GM12892 (cell line): ENCODE results near the gene ATXN2.

ENCODE experiments used
- POLR2A ChIP-seq: IDR thresholded peaks from 2 replicates; pipeline ENCODE4 v1.6.1; 2011; ENCODE audit warnings: low read depth, low read length, control low read depth
- POLR2AphosphoS5 ChIP-seq: IDR thresholded peaks from 2 replicates; pipeline ENCODE4 v1.6.1; 2011; ENCODE audit warnings: low read depth, low read length, control low read depth

DNA sequence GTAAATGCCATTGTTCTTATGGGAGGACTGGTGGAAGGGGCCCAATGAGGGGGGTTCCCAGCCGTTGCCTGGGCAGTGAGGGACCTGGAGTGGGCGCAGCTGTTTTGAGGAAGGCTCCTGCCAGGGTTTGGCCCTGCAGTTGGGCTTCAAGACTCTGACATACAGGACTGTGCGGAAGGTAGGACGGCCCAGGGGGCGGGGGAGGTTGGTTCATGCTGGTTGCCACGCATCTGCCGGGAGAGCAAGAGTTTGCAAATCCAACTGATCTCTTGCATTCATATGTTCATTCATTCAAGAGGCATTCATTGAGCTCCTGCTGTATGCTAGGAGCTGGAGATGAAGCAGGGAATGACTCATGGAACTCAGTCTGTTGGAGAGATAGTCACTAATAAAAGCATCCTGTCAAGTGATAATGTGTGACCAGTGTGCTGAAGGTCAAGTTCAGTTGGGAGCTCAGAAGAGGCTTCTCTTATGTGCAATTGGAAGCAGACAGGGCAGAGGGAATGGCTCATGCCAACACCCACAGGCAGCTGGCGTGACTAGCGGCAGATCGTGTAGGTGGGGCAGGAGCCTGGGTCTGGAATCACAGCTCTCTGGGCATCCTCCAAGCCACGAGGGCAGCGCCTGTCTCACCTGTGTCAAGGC is 185.6 kb downstream of the ATXN2 start:
- TF ChIP-seq POLR2AphosphoS5 (no peak), POLR2A (no peak)
